ENCODE data around the gene CCNK.

CCNK gene

DNA sequence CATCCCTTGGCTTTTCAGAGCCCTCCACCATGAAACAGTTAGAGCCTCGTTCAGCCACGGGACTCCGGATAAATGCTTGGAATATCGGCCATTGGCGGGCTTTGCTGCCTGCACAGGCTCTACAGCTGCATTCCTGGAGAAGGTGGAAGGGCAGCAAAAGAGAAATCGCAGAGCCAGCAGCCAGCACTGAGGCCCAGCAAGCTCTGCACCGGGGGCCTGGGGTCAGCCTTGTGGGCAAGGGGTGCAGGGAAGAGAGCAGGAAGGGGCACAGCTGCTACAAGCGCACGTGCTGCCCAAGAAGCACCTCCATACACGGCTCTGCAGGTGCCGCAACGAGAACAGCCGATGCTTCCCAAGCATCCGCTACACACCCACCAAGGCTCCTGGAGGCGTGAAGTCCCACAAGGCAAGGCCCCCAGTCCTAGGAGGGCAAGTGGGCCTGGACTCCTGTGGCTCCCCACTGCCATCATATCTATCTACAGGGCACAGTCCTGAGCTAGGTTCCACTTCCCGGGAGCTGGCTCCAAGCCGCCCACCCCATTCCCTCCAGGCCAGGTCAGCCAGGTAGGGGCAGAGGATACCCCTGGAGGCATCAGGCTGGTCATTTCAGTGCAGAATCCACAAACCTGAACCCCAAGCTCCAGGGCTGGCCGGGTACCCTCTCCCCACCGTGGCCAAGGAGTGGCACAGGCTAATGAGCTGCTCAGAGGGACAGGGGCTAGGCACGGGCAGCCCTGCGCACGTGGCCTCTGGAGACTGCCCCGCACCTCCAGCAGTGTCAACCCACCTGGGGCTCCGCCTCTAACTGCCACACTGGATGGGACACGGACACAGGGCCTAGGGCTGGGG lies 40.2 kb downstream of the CCNK start:
- no peak for DNase-seq

DNA sequence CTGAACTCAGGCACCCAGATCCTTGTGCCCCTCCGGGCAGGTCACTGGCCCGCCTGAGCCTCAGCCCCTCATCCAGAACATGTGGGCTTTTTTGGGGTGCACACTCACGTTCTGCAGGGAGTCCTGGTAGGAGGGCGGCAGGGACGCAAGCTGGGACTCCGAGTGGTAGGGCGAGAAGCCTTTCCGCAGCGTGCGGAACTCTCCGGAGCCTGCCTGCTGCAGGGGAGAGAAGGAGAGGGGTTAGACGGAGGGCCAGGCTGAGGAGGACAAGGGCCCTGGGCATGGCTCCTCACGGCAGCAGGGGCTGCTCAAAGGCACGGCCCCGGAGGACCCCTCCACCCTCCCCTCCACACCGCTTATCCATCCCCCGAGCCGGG lies 40.8 kb downstream of the CCNK start:
- no peak for DNase-seq

DNA sequence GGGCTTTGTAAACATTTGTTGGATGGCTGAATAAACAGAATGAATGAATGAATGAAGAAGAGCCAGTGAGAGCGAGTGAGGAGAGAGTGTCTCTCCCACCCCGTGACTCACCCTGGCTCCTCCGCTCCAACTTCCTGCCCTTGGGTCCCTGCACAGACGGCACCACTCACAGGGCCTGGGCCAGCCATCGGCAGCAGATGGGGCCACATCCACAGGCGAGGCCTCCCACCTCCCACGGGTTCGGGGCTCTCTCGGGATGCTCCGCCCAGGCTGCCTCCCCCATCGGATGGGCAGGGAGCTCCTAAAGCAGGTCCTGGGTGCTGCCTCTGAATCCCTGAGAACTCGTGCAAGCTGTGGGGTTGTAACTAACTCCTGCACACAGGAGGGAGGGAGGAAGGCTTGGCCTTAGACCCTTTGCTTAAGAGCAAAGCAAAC lies 41.3 kb downstream of the CCNK start:
- no peak for DNase-seq

DNA sequence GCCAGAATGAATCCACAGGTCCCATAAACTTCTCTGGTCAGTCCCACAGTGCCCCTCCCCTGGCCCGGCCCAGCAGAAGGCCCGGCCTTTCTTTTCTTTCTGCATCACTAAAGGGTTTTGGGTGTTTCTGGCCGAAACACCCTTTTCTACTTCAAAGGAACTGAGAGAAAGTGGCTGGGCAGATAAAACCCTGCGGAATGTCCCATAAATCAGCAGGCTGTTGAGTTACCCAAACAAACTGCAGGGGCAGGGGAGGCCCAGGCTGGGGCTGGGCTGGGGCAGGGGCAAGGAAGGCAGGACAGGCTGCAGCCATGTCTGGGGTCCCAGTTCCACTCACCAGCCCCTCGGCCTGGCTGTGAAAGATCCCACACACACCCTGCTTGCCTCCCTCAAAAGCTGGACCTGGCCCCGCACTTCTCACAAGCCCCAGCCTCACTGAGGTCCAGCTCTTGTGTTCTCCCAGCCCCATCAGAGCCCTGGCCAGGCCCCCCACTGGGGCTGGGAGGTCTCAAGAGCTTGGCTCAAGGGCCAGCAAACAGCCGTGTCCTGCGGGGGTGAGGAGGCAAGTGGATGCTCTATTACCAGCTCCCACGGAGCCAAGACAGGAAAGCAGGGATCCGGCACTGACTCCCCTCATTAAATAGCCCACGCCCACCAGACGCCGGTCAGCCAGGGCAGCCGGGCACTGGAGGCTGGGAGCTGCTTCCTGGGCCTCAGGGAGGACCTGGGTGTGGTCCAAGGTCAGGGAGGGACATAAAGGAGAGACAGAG lies 41.9 kb downstream of the CCNK start:
- no peak for DNase-seq

DNA sequence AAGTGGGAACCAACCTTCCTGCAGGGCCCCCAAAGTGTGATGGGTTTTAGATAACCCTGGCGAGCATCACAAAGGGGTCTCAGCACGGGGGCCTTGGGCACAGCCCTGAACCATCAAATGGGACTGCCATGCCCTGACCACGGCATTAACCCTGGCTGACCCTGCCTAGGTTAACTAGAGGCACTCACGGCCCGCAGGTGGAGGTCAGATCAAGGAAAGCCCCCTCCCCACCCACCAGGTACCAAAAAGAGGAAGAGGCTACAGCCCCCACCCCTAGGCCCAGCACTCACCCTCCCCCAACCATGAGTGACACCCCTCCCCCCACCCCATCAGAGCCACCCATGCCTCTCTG lies 42.5 kb downstream of the CCNK start:
- no peak for DNase-seq

DNA sequence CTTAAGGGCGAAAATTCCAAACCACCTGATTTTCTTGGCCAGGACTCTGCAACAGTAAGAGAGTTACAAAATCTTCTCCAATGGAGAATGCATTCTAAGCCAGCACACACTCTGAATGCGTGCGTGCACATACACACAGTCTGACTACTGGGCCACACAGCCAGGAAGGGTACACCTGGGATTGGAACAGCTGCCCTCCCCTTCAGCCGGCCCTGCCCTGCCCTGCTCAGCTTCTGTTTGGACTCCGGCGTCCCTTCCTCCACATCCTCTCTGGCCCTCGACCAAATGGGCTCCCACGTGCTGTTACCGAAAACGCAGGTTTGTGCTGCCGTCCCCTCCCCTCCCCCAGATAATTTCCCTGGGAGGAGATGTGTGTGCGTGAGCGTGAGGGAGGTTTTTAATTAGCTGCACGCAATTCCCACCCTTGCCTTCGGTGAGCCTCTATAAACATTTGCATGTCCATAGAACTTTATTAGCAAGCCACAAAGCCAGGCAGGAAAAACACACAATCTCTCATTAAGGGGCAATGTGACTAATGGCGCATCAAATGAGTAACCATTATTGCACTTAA lies 43.0 kb downstream of the CCNK start:
- DNase-seq, result no peak

DNA sequence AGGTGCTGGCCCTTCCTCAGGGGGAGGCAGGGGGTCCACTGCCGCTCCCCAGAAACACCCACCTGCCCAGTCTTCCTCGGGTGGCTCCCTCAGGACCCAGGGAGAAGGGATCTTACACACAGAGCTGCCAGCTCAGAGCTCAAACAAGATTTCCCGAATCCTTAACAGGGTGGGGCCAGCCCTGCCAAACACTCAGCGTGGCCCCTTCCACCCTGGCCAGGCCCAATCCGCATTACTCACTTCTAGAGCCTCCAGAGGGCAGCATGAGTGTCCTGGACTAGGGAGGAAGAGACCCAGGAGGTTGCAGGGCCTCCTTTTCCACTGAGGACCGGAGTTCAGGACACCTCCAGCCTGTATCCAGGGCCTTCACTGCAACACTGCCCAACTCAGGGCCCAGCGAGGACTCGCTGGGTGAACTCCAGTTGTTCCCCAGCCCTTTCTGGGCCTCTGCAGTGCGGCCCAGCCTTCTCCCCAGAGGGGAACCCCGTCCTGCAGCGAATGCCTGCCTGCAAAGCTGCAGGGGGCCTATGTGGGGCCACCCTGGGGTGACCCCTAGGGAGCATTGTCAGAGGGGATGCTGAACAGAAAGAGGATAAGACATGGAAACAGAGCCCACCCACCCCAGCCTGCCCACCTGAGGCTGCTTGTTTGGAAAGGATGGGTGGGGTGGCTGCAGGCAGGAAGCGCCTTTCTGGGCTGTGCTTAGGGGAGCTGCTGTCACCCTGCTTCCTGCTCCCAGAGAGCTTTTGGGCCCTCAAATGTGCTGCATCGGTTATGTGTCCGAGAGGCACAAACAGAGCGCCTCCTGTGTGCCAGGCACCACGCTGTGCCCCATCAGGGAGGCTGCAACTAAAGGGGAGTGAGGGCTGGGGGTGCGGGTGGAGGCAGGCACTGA lies 43.8 kb downstream of the CCNK start:
- DNase-seq, result no peak

DNA sequence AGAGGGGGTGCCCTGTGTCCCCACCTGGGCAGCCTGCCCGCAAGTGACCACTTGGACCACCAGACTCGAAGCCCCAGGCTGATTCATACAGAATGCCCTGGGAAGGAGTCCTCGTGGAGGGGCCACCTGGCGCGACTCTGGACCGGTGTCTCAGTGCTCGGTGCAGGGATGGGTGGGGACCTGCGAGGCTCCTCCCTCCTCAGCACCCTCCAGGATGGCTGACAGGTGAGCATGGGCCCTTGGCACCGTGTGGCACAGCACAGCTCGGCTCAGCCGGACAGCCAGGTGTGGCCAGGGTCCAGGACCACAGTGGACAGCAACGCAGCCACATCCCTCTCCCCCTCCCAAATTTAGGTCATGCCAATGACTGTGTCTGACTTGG lies 44.5 kb downstream of the CCNK start:
- no peak for DNase-seq

DNA sequence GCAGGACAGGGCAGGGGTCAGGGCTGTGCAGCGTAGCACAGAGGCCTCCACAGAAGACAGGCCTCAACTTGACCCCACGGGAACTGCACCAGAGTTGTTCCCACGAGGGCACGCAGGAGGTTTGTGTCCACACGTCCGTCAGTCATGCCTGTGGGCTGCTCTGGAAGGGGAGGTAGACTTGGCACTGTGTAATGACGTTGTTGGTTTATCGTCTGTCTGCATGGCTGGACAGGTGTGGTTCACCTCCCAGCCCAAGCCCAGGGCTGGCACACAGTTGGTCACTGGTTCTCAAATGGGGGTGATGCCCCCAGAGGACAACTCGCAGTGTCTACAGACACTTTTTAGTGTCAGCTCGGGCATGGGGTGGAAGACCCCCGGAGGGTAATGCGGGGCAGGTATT lies 45.8 kb downstream of the CCNK start:
- no peak for DNase-seq

DNA sequence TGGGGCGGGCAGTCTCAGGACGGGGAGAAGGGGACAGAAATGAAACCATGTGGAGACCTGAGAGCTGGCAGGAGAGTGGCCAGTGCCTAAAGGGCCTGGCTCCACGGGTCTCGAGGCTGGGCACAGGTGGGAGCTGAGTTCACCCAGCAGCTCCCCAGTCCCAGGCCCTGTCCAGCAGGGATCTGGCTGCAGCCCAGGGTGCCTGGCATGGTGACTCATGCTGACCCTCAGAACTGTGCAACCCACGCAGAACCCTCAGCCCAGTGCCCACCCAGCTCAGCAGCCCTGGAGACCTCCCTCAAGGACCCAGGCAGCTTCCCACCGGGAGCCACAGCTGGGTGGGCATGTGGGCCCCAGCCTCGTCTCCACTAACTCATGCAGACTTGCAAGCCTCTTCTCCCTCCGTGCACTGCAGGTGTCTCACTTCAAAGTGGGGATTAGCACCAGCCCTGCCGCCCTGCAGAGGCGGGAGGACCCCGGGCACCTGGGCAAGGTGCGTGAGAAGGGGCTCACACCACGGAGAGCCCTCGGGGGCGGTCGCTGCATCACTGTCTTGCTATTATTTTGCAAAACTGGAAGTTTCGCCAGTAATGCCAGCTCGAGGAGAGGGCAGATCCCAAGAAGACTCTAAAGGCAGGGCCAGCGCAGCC lies 46.3 kb downstream of the CCNK start:
- DNase-seq, result no peak

DNA sequence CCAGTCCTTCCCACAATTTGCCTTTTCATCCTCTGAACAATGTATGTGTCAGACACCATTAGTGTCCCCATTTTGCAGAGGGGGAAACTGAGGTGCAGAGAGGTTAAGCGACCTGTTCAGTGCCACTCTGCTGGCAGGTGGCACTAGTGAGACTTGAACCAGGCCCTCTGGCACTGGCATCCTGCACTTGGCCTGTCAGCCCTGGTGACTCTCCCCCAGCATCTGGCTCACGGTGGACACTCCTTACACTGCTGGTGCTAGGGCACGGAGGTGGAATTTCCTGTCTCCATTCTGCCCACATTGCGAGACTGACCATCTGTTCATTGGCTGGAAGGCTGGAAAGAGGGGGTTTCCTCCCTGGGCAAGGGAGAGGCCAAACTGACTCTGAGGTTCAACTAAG lies 48.7 kb downstream of the CCNK start:
- DNase-seq, result no peak

DNA sequence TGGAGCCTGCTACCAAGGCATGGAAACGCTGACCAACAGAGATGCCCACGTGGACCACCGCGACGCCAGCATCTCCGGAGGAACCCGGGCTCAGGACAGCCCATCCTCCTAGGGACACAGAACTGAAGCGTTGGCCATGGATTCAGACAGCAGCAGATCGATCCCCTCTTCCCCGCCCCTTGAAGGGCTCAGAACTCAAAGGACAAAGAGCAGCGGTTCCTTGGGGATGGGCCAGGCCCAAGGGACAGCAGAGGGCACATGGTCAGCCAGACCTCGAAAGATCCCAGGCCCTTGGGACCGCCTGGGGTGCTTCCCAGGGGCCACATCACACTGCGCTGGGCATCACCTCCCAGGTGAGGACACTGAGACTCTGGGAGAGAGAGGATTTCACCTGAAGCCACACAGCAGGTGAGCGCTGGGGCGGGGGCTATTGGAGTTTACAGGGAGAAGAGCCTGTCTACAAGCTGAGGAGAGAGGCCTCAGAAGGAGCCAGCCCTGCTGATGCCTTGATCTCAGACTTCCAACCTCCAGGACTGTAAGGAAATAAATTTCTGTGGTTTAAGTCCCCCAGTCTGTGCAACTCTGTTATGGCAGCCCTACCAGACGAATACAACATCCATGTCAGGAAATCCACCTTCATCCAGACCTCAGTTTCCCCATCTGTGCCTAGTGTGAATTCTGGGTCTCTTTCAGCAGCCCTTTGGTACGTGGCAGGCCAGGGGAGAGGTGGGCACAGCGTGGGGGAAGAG lies 49.4 kb downstream of the CCNK start:
- DNase-seq, result no peak

DNA sequence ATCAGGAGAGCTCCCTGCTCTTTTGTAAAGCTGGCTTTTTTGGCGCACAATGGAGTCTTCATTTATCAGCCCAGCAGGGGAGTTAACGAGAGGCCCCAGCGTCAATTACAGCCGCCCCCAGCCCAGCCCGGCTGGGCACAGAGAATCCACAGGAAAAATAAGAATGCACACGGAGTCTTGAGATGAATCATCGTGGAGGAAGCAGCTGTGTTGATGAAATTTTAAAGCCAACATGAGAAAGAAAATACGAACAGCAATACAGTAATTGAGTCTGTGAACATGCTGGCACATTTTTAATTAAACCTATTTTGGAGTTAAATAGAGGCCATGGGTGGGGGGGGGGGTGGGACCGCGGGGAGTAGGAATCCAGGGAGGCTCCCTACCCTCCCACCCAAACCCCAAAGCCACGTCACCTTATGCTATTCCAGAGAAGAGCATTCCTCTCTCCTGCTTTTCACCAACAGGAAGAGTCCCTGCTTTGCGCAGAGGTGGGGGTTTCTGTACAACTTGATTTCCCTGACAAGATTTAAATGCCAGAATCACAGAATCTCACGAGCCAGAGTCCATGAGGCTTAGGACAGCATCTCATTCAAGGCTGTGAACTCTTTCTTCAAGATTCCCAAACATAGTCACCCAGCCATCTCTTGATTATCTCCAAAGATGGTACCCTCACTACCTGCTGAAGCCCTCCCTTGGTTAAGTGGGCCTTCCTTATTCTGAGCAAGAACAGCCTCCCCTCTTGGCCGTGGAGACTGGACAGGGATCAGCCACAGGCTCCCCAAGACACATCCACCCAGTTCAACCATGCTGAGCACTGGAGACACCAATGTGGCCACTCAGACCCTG lies 50.3 kb downstream of the CCNK start:
- no peak for DNase-seq

DNA sequence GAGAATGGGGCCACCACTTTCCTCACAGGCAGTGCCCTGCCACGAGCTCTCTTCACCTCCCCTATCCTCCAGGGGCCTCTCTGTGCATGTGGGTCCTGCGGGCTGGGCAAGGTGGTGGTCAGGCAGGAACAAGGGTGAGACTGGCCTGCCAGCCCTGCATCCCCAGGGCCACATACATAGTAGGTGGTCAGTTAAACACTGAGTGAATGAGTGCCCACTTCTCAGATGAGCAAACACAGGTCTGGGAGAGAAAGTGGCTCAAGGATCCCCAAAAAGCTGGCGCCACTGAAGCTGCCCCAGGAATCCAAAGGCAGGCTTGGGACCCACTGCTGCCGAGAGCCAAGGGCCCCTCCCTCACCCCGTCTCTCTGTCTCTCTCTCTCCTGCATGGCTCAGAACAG lies 51.1 kb downstream of the CCNK start:
- DNase-seq, result no peak

DNA sequence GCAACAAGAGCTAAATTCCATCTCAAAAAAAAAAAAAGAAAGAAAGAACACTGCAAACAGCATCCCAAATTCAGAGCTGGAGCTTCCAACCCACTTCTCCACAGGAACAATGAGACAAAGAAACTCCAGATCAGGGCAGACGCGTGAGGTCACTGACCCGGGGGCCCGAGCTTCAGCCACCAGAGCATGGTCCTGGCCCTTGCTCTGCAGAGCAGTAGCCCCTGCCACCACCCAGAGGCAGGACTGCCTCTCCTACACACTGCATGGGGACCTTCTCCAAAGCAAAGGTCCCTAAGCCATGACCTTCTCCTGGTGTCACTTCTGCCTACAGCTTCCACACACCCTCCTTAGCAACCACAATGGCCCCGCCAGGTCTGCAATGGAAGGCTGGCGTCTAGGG lies 53.1 kb downstream of the CCNK start:
- DNase-seq, result no peak

DNA sequence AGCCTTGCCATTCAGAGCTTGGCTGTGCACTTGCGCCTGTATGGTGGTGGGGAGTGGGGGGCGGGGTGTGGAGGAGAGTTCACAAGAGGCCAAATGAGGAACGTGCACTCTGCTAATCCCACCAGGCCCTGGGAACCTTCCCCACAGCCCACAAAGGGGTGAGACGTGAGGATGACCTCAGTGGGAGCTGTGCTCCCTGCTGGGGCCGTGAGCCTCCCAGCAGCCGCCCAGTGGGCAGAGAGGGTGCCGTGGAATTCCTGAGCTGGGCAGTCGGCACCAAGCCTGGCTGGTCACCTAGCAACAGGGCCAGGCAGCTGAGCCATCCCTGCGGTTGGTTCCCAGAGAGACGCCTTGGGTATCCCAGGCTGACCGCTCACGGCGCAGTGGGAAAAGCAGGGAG lies 53.7 kb downstream of the CCNK start:
- DNase-seq, result no peak

DNA sequence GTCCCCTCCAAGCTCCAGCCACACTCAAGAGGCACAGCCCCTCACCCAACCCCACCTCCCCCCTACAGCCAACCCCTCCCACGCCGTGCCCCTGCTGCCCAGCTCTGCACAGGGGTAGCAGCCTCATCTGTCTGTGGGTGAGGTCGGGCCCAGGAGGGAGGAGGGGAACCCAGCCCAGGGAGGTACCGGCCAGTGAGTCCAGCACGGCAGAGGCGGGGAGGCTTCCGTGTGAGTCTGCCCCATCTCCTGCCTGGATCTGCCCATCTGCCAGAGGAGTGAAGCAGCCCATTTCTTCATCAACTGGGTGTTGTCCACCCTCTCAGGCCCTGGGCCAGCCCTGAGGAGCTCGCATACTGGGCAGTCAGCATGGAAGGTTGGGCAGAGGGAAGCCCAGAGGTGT lies 54.2 kb downstream of the CCNK start:
- no peak for DNase-seq

DNA sequence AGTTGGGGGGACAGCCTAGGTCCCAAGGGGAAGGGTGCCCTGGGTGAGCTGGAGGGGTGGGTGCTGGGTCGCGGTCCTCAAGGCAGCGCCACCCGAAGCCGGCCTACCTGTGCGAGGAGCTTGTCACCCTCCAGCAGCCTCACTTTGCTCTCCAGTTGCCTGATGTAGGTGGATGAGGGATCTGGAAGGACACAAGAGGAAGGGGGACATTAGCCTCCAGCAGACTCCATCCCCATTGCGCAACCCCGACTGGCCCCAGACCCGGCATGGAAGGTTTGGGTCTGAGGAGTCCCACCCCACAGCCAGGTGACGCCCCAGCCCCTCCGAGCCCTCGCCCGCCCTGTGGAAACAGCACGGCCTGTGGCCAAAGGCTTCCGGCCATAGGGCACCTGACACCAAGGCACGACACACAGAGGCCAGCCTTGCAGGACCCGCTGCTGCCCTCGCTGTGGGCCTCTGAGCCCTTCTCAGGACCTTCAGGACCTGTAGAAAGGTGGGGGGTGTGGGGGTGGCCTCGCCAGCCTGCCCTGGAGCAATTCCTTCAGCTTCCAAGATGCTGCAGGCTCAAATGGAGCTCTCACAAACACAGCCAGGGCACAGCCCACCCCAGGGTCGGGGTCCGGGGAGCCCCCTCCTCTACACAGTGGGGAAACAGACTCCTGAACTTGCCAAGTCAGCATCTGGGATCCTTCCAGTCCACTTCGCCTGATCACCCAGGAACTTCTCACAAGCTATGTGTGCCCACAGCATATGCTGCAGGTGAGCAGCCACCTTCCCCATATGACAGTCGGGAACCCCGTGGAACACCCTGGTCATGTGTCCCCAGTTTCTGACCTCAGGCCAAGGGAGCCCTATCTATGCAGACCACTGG lies 54.9 kb downstream of the CCNK start:
- no peak for DNase-seq

DNA sequence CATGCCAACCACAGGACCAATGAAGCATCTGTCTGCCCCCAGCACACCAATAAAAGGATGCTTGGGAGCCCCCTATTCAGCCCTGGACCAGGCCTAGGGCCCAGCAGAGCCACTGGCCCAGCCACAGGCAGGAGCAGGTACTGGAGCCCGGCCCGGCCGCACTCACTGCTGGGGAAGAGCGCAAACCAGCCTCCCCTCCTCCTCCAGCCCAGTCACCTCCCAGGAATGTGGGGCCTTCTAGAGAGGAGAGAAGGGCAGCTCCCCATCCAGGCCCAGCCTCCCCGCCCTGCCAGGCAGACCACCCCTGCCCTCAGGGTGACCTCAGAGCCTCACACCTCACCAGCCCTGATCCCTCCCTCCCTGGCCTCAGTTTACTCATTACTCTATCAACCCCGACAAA lies 56.2 kb downstream of the CCNK start:
- no peak for DNase-seq

DNA sequence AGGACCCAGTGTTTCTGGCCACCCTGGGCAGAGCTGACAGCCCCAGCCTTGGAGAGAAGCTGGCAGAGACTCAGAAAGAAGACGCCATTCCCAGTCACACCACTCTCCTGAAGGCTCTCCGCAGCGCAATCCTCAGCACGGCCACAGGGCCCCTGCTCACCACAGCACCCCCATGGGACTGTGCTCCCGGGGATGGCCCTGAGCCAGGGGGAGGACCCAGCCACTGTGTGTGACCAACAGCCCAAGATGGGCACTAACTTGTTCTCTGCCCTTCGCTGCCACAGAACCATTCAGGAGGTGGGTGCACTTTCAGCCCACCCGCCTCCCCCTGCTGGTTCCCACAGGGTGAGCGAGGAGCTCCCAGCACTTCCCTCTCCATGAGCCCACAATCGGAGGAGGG lies 57.1 kb downstream of the CCNK start:
- DNase-seq, result no peak
